AG10803 (cell line): ENCODE measurements around the gene LRFN5.
A peak's percentile ranks its signal among the peaks of the same experiment; 100 is the strongest.

Experiments
- DNase-seq: peaks from one replicate; pipeline ENCODE4 v3.0.0; 2010; ENCODE audit warnings: low read depth
- H3K4me3 ChIP-seq: 2 replicates; pipeline ENCODE4 v1.5.1; 2011; ENCODE audit warnings: mild to moderate bottlenecking, low read length, control low read depth
- TF ChIP-seq, protein P1 (sequence below): conservative IDR thresholded peaks from 2 replicates; pipeline ENCODE4 v1.5.1; 2011; ENCODE audit warnings: mild to moderate bottlenecking, low read length, control low read depth, inconsistent platforms

The LRFN5 gene

DNA sequence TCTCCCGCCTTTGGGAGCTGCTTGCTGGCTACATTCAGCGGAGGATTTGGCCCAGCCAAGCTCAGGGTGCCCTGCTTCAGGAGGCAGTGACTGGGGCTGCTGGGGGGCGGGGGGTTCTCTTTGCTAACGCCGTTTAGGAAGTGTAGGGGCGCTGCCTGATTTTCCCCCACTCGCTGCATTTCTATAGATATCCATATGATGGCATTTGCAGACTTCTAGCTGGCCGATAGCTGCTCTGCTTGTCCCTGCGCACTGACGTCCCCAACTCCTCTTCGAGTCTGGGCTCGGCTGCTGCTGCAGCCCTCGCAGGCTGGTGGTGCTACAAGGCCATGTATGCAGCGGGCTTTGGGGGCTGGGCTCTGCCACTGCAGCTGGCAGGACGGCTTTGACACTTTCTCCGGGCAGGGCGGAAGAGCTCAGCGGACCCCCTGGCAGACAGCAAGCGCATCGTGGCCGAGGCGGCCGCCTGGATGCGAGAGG is 3.1 kb downstream of the LRFN5 start:
- TF ChIP-seq, protein P1, sequence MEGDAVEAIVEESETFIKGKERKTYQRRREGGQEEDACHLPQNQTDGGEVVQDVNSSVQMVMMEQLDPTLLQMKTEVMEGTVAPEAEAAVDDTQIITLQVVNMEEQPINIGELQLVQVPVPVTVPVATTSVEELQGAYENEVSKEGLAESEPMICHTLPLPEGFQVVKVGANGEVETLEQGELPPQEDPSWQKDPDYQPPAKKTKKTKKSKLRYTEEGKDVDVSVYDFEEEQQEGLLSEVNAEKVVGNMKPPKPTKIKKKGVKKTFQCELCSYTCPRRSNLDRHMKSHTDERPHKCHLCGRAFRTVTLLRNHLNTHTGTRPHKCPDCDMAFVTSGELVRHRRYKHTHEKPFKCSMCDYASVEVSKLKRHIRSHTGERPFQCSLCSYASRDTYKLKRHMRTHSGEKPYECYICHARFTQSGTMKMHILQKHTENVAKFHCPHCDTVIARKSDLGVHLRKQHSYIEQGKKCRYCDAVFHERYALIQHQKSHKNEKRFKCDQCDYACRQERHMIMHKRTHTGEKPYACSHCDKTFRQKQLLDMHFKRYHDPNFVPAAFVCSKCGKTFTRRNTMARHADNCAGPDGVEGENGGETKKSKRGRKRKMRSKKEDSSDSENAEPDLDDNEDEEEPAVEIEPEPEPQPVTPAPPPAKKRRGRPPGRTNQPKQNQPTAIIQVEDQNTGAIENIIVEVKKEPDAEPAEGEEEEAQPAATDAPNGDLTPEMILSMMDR = no peak; the same call in 1 of the 2 replicates
- peak overlapping the region; percentile 38 for H3K4me3 ChIP-seq
- DNase-seq = peak; percentile 8

- TF ChIP-seq, protein P1 = no peak
- H3K4me3 ChIP-seq = no peak overlapping the region
- no peak for DNase-seq
Measured at GRCh38 chr14:41615011-41615595, 8.4 kb downstream of the LRFN5 start.

- no peak for DNase-seq
- no peak overlapping the region for H3K4me3 ChIP-seq
- TF ChIP-seq, protein P1 = no peak
Measured at GRCh38 chr14:41623736-41624135, 17.1 kb downstream of the LRFN5 start.

GRCh38 chr14:41629876-41630275 is 23.2 kb downstream of the LRFN5 start:
- TF ChIP-seq, protein P1 = no peak
- no peak overlapping the region for H3K4me3 ChIP-seq
- no peak for DNase-seq

GRCh38 chr14:41634286-41634685 is 27.6 kb downstream of the LRFN5 start:
- no peak for DNase-seq
- TF ChIP-seq, protein P1 = no peak
- H3K4me3 ChIP-seq = no peak overlapping the region

DNA sequence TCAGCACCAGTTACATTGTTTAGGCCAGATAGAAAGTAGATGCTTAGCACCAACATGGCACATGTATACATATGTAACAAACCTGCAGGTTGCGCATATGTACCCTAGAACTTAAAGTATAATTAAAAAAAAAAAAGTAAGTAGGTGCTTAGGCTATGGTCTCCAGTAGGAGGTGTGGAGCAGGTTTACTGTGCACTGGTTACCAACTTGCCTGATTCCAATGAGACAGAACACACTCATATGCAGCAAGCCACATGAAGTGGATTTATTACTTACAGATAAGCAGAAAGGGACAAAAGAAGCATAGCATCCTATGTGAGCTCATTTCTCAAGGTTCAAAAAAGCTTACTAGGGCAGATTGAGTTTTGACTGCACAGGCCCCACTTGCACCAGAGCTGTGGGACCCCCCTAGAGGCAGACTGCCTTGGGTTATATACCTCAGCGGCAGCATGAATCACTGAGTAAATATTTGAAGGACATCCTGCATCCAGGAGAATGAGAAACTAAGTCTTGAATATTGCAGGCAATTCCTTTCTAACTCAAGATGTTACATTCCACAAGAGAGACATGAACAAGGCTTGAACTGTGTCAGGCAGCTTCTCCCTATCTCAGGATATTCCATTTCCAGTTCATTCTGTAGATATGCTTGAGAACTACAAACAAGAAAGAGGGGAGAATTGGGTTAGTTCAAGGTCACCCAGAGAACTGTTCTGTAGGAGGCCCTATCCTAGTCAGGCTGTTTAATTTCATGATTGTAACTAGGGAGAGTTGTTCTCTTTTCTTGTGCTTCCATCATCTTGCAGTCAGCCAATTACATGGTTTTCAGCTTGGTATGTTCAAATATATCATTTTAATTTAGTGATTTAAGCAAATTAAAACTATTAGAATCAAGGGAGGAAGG is 30.1 kb downstream of the LRFN5 start:
- H3K4me3 ChIP-seq = no peak overlapping the region
- TF ChIP-seq, protein P1 = no peak
- DNase-seq = no peak
